ENCODE measurements around the gene MSH2. TPM values are rescaled to one million over a fixed set of nuclear protein-coding genes. Genes with fewer than 3 reads are reported as not detected.

The MSH2 gene
- total RNA-seq, 1 donor from 2014 or later = 25.2 TPM

- POLR2A ChIA-PET = no interaction called here
- no peak overlapping the region for H3K4me3 Mint-ChIP-seq
- TF ChIP-seq CTCF (IDR thresholded peaks at IDR 0.05) = no peak
- H3K27me3 Mint-ChIP-seq = peaks cover 3% of the 10 kb centered on the region
- no peak for DNase-seq
- no peaks in the 10 kb centered on the region for H3K4me1 Mint-ChIP-seq
- intact Hi-C loops (cut with micrococcal nuclease) = no loop called here
- no peak overlapping the region for H3K27ac Mint-ChIP-seq
- H3K36me3 Mint-ChIP-seq (ENCODE audit: low read depth) = no peaks in the 10 kb centered on the region
- ATAC-seq (ENCODE audit: low read depth) = no peak
- H3K9me3 Mint-ChIP-seq = no peaks in the 10 kb centered on the region
- CTCF ChIA-PET = interaction anchor here (0.7 to 1.8 kb wide), 2 partner anchors 33 to 55 kb away, joined by 3 to 7 read pairs; no protein-coding TSS in a partner anchor
Observed at GRCh38 chr2:47389692-47390091, 13.3 kb upstream of the MSH2 start.

DNA sequence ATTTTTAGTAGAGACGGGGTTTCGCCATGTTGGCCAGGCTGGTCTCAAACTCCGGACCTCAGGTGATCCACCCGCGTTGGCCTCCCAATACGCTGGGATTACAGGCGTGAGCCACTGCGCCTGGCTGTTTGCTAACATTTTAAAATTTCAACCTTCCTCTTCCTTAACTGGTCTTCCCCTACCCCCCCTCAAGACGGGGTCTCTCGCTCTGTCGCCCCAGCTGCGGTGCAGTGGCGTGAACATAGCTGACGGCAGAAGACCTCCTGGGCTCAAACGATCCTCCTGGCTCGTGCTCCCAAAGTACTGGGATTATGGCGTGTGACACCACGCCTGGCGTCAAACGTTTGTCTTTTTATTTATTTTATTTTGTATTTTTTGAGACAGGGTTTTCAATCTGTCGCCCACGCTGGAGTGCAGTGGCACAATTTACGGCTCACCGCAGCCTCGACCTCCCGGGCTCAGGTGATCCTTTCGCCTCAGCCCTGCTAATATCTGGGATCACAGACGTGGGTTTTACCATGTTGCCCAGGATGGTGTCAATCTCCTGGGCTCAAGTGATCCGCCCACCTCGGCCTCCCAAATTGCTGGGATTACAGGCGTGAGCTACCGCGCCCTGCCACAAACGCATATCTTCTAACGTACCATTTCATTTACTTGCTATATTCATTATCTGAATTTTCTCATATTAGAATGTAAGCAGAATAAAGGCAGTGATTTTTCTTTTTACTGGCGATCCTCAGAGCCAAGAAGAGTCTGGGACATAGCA is 984 bp upstream of the MSH2 start:
- H3K36me3 Mint-ChIP-seq (ENCODE audit: low read depth) = peaks cover 14% of the 10 kb centered on the region
- peaks cover 21% of the 10 kb centered on the region for H3K4me1 Mint-ChIP-seq
- ATAC-seq (ENCODE audit: low read depth) = no peak

GRCh38 chr2:47402555-47402804 is 476 bp upstream of the MSH2 start:
- ChIA-PET CTCF (interaction anchor here (1.2 to 1.7 kb wide), 4 partner anchors 14 to 365 kb away, joined by 4 to 6 read pairs (median 5); no protein-coding TSS in a partner anchor), POLR2A (interaction anchor here (0.5 to 1.3 kb wide), 6 partner anchors 10 to 381 kb away, joined by 3 to 6 read pairs (median 3); partner anchors contain the start of gene MSH6)
- DNase-seq (no peak), ATAC-seq (ENCODE audit: low read depth) (no peak)
- intact Hi-C loops (cut with micrococcal nuclease) = loop anchor here (2.0 kb wide), 1 partner anchor 504 kb away; the partner anchor contains the start of gene FBXO11
- peaks cover 25% of the 10 kb centered on the region for H3K4me1 Mint-ChIP-seq
- peaks cover 18% of the 10 kb centered on the region for H3K36me3 Mint-ChIP-seq (ENCODE audit: low read depth)
- no peaks in the 10 kb centered on the region for H3K9me3 Mint-ChIP-seq
- peak overlapping the region; percentile 95 for H3K4me3 Mint-ChIP-seq
- H3K27ac Mint-ChIP-seq = peak overlapping the region; percentile 90
- TF ChIP-seq CTCF (IDR thresholded peaks at IDR 0.05) = no peak
- no peaks in the 10 kb centered on the region for H3K27me3 Mint-ChIP-seq

More for the DNA sequence above, 984 bp upstream of the MSH2 start:
- POLR2A ChIA-PET = interaction anchor here (1.1 to 1.3 kb wide), 3 partner anchors 10 to 382 kb away, joined by 3 to 5 read pairs (median 3); partner anchors contain the start of gene MSH6
- DNase-seq = no peak
- no peaks in the 10 kb centered on the region for H3K27me3 Mint-ChIP-seq
- no peak for TF ChIP-seq CTCF (IDR thresholded peaks at IDR 0.05)
- peak overlapping the region; percentile 90 for H3K27ac Mint-ChIP-seq
- H3K4me3 Mint-ChIP-seq = peak overlapping the region; percentile 95
- intact Hi-C loops (cut with micrococcal nuclease) = loop anchor here (2.0 kb wide), 1 partner anchor 505 kb away; the partner anchor contains the start of gene FBXO11
- no peaks in the 10 kb centered on the region for H3K9me3 Mint-ChIP-seq
- CTCF ChIA-PET = interaction anchor here (1.2 to 1.5 kb wide), 3 partner anchors 16 to 365 kb away, joined by 4 to 5 read pairs (median 5); no protein-coding TSS in a partner anchor

DNA sequence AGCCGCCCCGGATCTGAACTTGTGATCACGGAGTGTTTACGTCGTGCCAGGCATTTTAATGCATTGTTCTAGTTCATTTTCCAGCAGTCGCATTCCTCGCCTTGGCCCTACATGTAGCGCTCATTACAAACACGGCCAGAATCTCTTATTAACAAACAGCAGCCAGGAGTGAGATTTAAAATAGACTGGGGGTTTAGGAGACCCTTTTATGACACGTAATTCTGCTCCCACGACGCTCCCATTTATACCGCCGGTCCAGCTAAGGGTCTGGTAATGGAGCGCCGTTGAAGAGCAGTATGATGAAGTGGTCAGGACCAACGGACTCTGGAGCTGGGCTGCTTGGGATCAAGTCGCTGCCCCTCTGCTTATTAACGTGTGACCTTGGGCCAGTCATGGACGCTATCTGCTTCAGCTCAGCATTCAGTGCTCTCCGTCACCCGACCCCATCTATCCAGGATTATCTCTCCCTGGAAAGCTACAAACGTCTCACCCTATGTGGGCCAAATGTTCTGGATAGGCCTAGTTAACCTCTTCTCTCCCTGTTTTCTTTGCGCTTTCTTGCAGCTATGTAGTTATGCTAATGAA is 745 bp downstream of the MSH2 start:
- intact Hi-C loops (cut with micrococcal nuclease) = loop anchor here (2.0 kb wide), 1 partner anchor 503 kb away; the partner anchor contains the start of gene FBXO11

More for the DNA sequence above, 745 bp downstream of the MSH2 start:
- no peak for ATAC-seq (ENCODE audit: low read depth)
- DNase-seq = no peak
- Mint-ChIP-seq H3K27me3 (no peaks in the 10 kb centered on the region), H3K4me1 (peaks cover 27% of the 10 kb centered on the region), H3K27ac (peak overlapping the region; percentile 90), H3K4me3 (peak overlapping the region; percentile 95), H3K36me3 (ENCODE audit: low read depth) (peaks cover 25% of the 10 kb centered on the region), H3K9me3 (no peaks in the 10 kb centered on the region)
- TF ChIP-seq CTCF (IDR thresholded peaks at IDR 0.05) = no peak
- ChIA-PET CTCF (interaction anchor here (1.1 to 1.7 kb wide), 3 partner anchors 16 to 364 kb away, joined by 5 to 6 read pairs (median 6); no protein-coding TSS in a partner anchor), POLR2A (interaction anchor here (0.5 to 1.4 kb wide), 2 partner anchors 379 to 463 kb away, joined by 3 to 8 read pairs; partner anchors contain the start of gene MSH6)
